Measurements from ENCODE around the gene SGPL1. TPM values are rescaled to one million over a fixed set of nuclear protein-coding genes. Genes with fewer than 3 reads are reported as not detected.

Gene SGPL1
- total RNA-seq, 1 experiment from 2014 or later, result 26.5 TPM

DNA sequence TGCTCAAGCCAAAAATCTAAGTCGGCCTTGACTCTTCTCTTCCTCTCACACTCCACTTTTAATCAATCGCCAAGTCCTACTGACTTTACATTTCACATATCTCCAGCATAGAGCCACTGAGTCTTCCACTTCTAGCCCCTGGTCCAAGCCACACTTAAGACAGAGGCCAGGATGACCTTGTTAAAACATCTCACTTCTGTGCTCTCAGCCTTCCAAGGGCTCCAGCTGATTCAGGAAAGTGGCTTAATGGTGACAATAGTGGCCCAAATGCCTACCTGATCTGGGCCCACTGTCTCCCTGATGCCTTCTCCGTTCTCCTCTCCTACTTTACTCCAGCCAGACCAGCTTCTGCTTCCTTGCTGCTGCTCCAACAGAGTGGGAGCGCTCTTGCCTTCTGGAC, 35.0 kb upstream of the SGPL1 start:
- no peak for DNase-seq (ENCODE audit: low read depth)

GRCh38 chr10:70781461-70782051, 34.2 kb upstream of the SGPL1 start:
- no peak for DNase-seq (ENCODE audit: low read depth)

GRCh38 chr10:70782086-70782745, 33.5 kb upstream of the SGPL1 start:
- DNase-seq (ENCODE audit: low read depth), result no peak

DNA sequence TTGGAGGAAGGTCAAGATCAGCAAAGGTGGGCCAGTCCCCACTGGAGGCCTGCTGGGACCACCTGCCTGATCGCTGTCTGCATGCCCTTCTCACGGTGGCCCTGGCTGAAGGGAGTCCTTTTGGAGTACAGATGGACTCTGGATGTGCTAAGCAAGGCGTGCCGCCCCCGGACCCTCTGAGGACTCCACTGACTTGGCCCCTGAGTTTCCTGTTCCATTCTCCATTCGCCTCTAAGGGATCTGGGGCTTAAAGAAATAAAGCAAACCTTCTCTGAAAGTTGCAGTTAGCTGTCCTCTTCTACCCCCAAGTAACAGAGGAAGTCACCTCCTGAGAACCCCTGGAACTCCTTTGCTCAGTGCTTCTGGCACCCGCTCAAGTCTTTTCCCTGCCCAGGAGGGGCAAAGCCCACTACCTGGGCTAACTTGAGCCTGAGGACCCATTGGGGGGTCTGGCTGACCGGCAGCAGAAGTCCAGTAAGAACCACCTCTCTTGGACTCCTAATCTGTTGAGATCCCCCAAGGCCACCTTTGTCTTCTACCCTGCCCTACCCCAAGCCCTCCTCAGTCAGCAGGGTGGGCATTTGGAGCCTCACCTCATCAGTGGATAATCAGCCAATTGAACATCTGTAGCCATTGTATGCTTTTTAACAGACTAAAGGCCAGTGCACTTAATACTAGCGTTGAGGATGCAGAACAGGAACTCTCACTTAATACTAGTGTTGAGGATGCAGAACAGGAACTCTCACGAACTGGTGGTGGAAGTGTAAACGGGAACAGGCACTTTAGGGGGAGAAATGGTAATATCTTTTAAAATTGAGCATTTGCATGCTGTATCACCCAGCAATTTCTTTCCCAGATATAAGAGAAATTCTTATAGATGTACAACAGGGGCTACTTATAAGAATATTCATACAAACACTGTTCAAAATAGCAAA, 32.7 kb upstream of the SGPL1 start:
- DNase-seq (ENCODE audit: low read depth), result no peak

DNA sequence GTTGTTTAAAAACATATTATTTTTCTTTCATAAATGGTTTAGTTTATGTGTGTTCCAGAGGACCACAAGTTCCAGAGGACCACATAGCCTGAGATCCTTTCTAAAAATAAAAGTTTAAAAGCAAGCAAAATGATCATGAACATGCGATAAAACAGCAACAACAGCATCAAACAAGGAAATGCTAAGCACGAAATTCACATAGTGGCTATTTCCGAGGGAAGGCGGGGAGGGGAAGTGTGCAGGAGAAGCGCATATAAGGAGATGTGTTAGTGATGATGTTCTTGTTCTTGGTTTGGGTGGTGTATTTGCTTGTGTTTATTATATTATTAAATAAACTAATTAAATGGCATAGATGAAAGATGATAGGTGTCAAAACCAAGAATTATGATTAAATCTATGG, 31.7 kb upstream of the SGPL1 start:
- no peak for DNase-seq (ENCODE audit: low read depth)

GRCh38 chr10:70784471-70784870, 31.3 kb upstream of the SGPL1 start:
- peak; percentile 31 for DNase-seq (ENCODE audit: low read depth)

- peak; percentile 27 for DNase-seq (ENCODE audit: low read depth)
Observed at GRCh38 chr10:70785190-70785589, 30.6 kb upstream of the SGPL1 start, which contains the start of gene TBATA. TBATA (minus strand) TSS chr10:70785377; CDS start chr10:70783379, 1,998 bp downstream.

- no peak for DNase-seq (ENCODE audit: low read depth)
Observed at GRCh38 chr10:70786799-70787415, 28.8 kb upstream of the SGPL1 start.

GRCh38 chr10:70791386-70792039, 24.2 kb upstream of the SGPL1 start:
- DNase-seq (ENCODE audit: low read depth), result no peak

DNA sequence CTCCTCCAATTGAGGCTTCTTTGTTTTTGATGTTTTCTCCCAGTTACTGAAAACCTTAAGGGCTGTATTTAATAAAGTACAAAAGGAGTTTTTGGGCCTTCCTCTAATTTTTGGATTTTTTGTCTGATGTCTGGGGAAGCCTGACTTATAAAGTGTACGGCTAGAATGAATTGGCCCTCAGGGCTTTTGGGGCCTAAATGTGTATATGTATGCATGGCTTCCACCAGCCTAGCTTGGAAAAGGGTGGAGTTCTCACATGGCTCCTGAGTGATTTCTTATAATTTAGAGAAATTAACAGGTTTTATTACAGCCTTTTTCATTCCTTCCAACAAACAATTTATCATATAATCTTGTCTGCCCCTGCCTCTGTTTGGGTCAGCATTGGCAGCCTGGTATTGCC, 20.1 kb upstream of the SGPL1 start:
- DNase-seq (ENCODE audit: low read depth), result no peak

GRCh38 chr10:70797840-70798239, 17.9 kb upstream of the SGPL1 start:
- DNase-seq (ENCODE audit: low read depth), result no peak

- no peak for DNase-seq (ENCODE audit: low read depth)
Observed at GRCh38 chr10:70799124-70799523, 16.6 kb upstream of the SGPL1 start.

GRCh38 chr10:70801854-70802253, 13.9 kb upstream of the SGPL1 start:
- DNase-seq (ENCODE audit: low read depth), result no peak

GRCh38 chr10:70803775-70804420, 11.8 kb upstream of the SGPL1 start:
- DNase-seq (ENCODE audit: low read depth), result no peak

GRCh38 chr10:70804421-70804808, 11.3 kb upstream of the SGPL1 start:
- peak; percentile 28 for DNase-seq (ENCODE audit: low read depth)

- DNase-seq (ENCODE audit: low read depth), result no peak
Observed at GRCh38 chr10:70805619-70806215, 10.0 kb upstream of the SGPL1 start.

DNA sequence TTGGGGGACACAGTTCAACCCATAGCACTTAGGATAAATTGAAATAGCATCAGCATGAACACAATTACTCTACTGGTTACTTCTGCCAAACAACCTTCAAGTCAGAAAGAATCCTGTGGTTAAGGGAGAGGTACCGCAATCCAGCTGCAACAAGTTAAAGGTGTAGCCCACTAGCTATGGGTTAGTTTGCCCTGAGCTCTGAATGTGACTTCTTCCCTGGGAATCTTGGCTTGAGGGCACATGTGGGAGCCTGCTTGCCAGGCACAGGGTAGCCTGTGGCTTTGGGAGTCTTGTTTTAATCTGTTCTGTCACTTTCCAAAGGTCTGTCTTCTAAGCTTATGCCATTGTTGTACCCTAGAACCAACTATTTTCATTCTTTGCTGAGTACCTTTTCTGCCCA, 8.9 kb upstream of the SGPL1 start:
- no peak for DNase-seq (ENCODE audit: low read depth)

DNA sequence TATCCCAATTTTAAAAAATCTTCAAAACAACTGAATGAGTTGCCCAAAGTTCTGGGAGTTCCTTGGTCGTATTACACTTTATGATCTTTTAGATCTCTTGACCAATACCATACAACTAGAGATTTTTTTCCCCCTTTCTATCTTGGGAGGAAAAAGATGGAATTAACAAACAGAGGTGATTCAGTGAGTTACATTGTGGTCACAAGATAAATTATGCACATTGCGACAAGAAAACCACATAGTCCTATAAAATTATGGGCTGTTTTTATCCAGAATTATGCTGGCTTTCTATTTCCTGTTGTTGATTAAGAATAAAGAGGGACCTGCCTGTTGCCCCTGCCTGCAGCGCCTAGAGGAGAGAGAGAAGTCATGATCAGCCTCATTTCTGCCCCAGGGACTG, 8.2 kb upstream of the SGPL1 start:
- DNase-seq (ENCODE audit: low read depth), result peak; percentile 64

- peak; percentile 38 for DNase-seq (ENCODE audit: low read depth)
Observed at GRCh38 chr10:70809011-70809611, 6.6 kb upstream of the SGPL1 start.

GRCh38 chr10:70809726-70810125, 6.0 kb upstream of the SGPL1 start:
- no peak for DNase-seq (ENCODE audit: low read depth)

Measured in M059J (cell line).